NCI-H774 (cell line): ENCODE data around the gene PEPD.

ENCODE experiments used
- DNase-seq: peaks from one replicate; lab custom pipeline; 2025; lab: John Stamatoyannopoulos, UW

The PEPD gene

GRCh38 chr19:33437821-33438671 lies 83.5 kb downstream of the PEPD start:
- no peak for DNase-seq

- no peak for DNase-seq
Measured at GRCh38 chr19:33437393-33437820, 84.2 kb downstream of the PEPD start.

- DNase-seq: no peak
Measured at GRCh38 chr19:33436360-33437345, 84.9 kb downstream of the PEPD start.

GRCh38 chr19:33435706-33436359 lies 85.8 kb downstream of the PEPD start:
- no peak for DNase-seq

- DNase-seq: no peak
Measured at GRCh38 chr19:33434886-33435705, 86.5 kb downstream of the PEPD start.

- DNase-seq: no peak
Measured at GRCh38 chr19:33434069-33434885, 87.3 kb downstream of the PEPD start.

GRCh38 chr19:33432446-33433170 lies 89.0 kb downstream of the PEPD start:
- no peak for DNase-seq

GRCh38 chr19:33432015-33432414 lies 89.6 kb downstream of the PEPD start:
- no peak for DNase-seq

- peak; percentile 46 for DNase-seq
Measured at GRCh38 chr19:33430674-33431277, 90.8 kb downstream of the PEPD start.

- DNase-seq: no peak
Measured at GRCh38 chr19:33429891-33430673, 91.5 kb downstream of the PEPD start.

- DNase-seq: no peak
Measured at GRCh38 chr19:33428627-33429125, 92.9 kb downstream of the PEPD start.

- DNase-seq: no peak
Measured at GRCh38 chr19:33427801-33428626, 93.6 kb downstream of the PEPD start.

GRCh38 chr19:33426621-33427361 lies 94.8 kb downstream of the PEPD start:
- DNase-seq: no peak

- no peak for DNase-seq
Measured at GRCh38 chr19:33424181-33424580, 97.4 kb downstream of the PEPD start.

- DNase-seq: no peak
Measured at GRCh38 chr19:33422369-33423180, 99.0 kb downstream of the PEPD start.

GRCh38 chr19:33421368-33421767 lies 100.2 kb downstream of the PEPD start:
- DNase-seq: no peak
